ENCODE measurements around the gene ELMO2. TPM values are rescaled to one million over a fixed set of nuclear protein-coding genes. Genes with fewer than 3 reads are reported as not detected.

Gene ELMO2
- total RNA-seq, 1 donor from 2014 or later, result 35.6 TPM

GRCh38 chr20:46351357-46352058 lies 54.9 kb downstream of the ELMO2 start:
- Mint-ChIP-seq H3K9me3 (ENCODE audit: unreplicated experiment) (no peaks in the 10 kb centered on the region), H3K4me3 (ENCODE audit: unreplicated experiment) (no peak overlapping the region), H3K4me1 (ENCODE audit: unreplicated experiment) (peaks cover 17% of the 10 kb centered on the region), H3K27ac (ENCODE audit: unreplicated experiment) (no peak overlapping the region), H3K36me3 (ENCODE audit: low read depth, unreplicated experiment) (peaks cover 8% of the 10 kb centered on the region), H3K27me3 (ENCODE audit: unreplicated experiment) (peaks cover 17% of the 10 kb centered on the region)
- TF ChIP-seq CTCF (IDR thresholded peaks at IDR 0.05; ENCODE audit: unreplicated experiment), result no peak
- DNase-seq (ENCODE audit: low spot score), result no peak

DNA sequence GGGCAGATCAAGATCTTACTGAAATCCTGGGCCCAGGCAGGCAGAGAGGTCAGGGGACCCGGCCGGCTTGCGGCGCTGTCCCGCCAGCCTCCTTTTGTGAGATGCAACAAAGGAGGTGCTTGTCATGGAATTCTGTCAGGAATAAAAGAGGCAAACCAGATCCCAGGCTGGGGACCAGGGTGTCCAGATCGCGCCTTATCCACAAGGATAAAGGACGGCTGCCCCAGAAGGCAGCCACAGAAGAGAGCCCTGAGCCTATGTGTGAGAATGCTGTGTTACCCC lies 55.5 kb downstream of the ELMO2 start:
- no peak for TF ChIP-seq CTCF (IDR thresholded peaks at IDR 0.05; ENCODE audit: unreplicated experiment)
- no peak for DNase-seq (ENCODE audit: low spot score)
- H3K4me3 Mint-ChIP-seq (ENCODE audit: unreplicated experiment), result no peak overlapping the region
- peaks cover 17% of the 10 kb centered on the region for H3K27me3 Mint-ChIP-seq (ENCODE audit: unreplicated experiment)
- no peak overlapping the region for H3K27ac Mint-ChIP-seq (ENCODE audit: unreplicated experiment)
- peaks cover 8% of the 10 kb centered on the region for H3K36me3 Mint-ChIP-seq (ENCODE audit: low read depth, unreplicated experiment)
- no peaks in the 10 kb centered on the region for H3K9me3 Mint-ChIP-seq (ENCODE audit: unreplicated experiment)
- peaks cover 17% of the 10 kb centered on the region for H3K4me1 Mint-ChIP-seq (ENCODE audit: unreplicated experiment)

GRCh38 chr20:46350201-46350985 lies 56.0 kb downstream of the ELMO2 start:
- no peak for DNase-seq (ENCODE audit: low spot score)
- Mint-ChIP-seq H3K36me3 (ENCODE audit: low read depth, unreplicated experiment) (peaks cover 4% of the 10 kb centered on the region), H3K9me3 (ENCODE audit: unreplicated experiment) (no peaks in the 10 kb centered on the region), H3K27ac (ENCODE audit: unreplicated experiment) (no peak overlapping the region), H3K4me3 (ENCODE audit: unreplicated experiment) (no peak overlapping the region), H3K4me1 (ENCODE audit: unreplicated experiment) (peaks cover 17% of the 10 kb centered on the region), H3K27me3 (ENCODE audit: unreplicated experiment) (peaks cover 13% of the 10 kb centered on the region)
- no peak for TF ChIP-seq CTCF (IDR thresholded peaks at IDR 0.05; ENCODE audit: unreplicated experiment)

DNA sequence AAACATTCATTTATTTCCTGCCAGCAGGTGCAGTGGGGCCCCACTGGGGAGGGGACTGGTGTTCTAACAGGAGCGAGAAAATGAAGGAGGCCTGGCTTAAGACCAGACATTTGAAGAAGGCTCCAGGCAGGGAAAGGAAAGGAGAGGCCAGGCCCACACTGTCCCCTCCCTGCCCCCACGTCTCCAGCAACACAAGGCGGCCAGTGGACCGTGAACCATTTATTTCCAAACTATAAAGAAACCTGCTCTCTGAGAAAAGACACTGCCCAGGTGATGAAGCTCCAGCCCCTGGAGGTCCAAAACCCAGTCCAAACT lies 56.7 kb downstream of the ELMO2 start:
- Mint-ChIP-seq H3K27ac (ENCODE audit: unreplicated experiment) (no peak overlapping the region), H3K9me3 (ENCODE audit: unreplicated experiment) (no peaks in the 10 kb centered on the region), H3K27me3 (ENCODE audit: unreplicated experiment) (peaks cover 17% of the 10 kb centered on the region), H3K4me3 (ENCODE audit: unreplicated experiment) (peak overlapping the region; percentile 18), H3K4me1 (ENCODE audit: unreplicated experiment) (peaks cover 19% of the 10 kb centered on the region), H3K36me3 (ENCODE audit: low read depth, unreplicated experiment) (peaks cover 6% of the 10 kb centered on the region)
- DNase-seq (ENCODE audit: low spot score), result no peak
- no peak for TF ChIP-seq CTCF (IDR thresholded peaks at IDR 0.05; ENCODE audit: unreplicated experiment)

DNA sequence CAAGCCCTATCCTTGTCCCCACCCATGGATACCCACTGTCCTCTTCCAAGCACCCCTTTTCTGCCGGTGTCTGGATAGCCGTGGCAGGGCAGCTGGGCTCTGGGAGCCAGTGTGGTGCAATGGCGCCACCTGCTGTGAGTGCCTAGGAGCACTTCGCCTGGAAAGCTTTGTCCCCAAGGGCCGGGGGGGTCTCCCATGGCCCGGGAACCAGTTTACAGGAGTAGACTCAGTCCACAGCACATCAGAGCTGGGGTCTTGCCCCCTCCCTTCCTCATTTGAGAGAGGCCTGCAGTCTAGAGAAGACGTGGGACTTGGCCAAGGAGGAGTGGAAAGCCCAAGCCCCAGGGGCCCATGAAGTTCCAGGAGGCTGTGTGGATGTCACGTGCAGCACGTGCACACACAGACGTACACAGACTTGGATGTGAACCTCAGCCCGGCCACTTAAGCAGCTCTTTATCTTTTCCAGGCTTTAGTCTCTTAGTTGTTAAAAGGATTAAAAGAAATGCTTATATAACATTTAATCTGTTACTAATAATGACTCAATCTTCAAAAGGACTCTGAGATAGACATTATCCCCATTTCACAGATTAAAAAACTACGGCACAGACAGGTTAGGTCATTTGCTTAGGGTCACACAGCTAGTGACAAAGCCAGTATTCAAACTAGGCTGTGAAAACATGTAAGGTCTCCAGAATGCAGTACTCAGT lies 57.2 kb downstream of the ELMO2 start:
- no peaks in the 10 kb centered on the region for H3K9me3 Mint-ChIP-seq (ENCODE audit: unreplicated experiment)
- peak; percentile 63 for TF ChIP-seq CTCF (IDR thresholded peaks at IDR 0.05; ENCODE audit: unreplicated experiment)
- peak; percentile 81 for DNase-seq (ENCODE audit: low spot score)
- H3K4me1 Mint-ChIP-seq (ENCODE audit: unreplicated experiment), result peaks cover 19% of the 10 kb centered on the region
- H3K4me3 Mint-ChIP-seq (ENCODE audit: unreplicated experiment), result peak overlapping the region; percentile 18
- H3K27ac Mint-ChIP-seq (ENCODE audit: unreplicated experiment), result no peak overlapping the region
- peaks cover 17% of the 10 kb centered on the region for H3K27me3 Mint-ChIP-seq (ENCODE audit: unreplicated experiment)
- peaks cover 8% of the 10 kb centered on the region for H3K36me3 Mint-ChIP-seq (ENCODE audit: low read depth, unreplicated experiment)
